ENCODE results near the gene THAP2. TPM values are rescaled to one million over a fixed set of nuclear protein-coding genes. Genes with fewer than 3 reads are reported as not detected.
"Not testable (repeated sequence)": the region's sequence is repeated elsewhere in the genome, so short reads cannot be mapped to it uniquely, and the experiment has no call there.

THAP2 gene
- total RNA-seq, 1 donor from 2014 or later = 10.8 TPM

DNA sequence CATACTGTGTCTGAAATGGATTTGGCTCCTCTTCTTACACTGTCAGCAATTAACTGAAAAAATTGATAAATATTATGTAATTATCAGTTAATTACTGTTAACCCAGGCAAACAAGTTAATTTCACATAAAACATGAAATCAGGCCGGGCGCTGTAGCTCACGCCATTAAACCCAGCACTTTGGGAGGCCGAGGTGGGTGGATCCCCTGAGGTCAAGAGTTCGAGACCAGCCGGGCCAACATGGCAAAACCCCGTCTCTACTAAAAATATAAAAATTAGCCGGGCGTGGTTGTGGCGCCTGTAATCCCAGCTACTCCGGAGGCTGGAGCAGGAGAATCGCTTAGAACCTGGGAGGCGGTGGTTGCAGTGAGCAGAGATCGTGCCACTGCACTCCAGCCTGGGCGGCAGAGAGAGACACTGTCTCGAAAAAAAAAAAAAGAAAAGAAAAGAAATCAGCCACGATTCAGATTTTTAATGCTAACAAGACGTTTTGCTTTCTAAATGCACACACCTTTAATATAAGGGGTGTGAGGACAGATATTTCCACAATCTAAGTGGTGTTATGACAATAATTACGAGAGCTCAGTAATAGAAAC lies 21.3 kb downstream of the THAP2 start:
- CTCF ChIA-PET = interaction anchor here (0.8 to 5.5 kb wide), 8 partner anchors 10 to 61 kb away, joined by 4 to 81 read pairs (median 6); partner anchors contain the start of genes THAP2 and ZFC3H1
- POLR2A ChIA-PET = interaction anchor here (0.9 to 8.1 kb wide), 10 partner anchors 9 to 154 kb away, joined by 3 to 232 read pairs (median 15); partner anchors contain the start of genes RAB21, TBC1D15, THAP2 and ZFC3H1
- H3K4me3 Mint-ChIP-seq = peak overlapping the region; percentile 93
- H3K4me1 Mint-ChIP-seq = peaks cover 50% of the 10 kb centered on the region
- no peak for DNase-seq
- TF ChIP-seq, protein P1, sequence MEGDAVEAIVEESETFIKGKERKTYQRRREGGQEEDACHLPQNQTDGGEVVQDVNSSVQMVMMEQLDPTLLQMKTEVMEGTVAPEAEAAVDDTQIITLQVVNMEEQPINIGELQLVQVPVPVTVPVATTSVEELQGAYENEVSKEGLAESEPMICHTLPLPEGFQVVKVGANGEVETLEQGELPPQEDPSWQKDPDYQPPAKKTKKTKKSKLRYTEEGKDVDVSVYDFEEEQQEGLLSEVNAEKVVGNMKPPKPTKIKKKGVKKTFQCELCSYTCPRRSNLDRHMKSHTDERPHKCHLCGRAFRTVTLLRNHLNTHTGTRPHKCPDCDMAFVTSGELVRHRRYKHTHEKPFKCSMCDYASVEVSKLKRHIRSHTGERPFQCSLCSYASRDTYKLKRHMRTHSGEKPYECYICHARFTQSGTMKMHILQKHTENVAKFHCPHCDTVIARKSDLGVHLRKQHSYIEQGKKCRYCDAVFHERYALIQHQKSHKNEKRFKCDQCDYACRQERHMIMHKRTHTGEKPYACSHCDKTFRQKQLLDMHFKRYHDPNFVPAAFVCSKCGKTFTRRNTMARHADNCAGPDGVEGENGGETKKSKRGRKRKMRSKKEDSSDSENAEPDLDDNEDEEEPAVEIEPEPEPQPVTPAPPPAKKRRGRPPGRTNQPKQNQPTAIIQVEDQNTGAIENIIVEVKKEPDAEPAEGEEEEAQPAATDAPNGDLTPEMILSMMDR (IDR thresholded peaks at IDR 0.05) = no peak
- peaks cover 14% of the 10 kb centered on the region for H3K36me3 Mint-ChIP-seq (ENCODE audit: low read depth)
- H3K9me3 Mint-ChIP-seq = no peaks in the 10 kb centered on the region
- no peaks in the 10 kb centered on the region for H3K27me3 Mint-ChIP-seq
- ATAC-seq (ENCODE audit: low read depth) = no peak
- intact Hi-C loops (cut with micrococcal nuclease) = no loop called here
- H3K27ac Mint-ChIP-seq = peak overlapping the region; percentile 92

DNA sequence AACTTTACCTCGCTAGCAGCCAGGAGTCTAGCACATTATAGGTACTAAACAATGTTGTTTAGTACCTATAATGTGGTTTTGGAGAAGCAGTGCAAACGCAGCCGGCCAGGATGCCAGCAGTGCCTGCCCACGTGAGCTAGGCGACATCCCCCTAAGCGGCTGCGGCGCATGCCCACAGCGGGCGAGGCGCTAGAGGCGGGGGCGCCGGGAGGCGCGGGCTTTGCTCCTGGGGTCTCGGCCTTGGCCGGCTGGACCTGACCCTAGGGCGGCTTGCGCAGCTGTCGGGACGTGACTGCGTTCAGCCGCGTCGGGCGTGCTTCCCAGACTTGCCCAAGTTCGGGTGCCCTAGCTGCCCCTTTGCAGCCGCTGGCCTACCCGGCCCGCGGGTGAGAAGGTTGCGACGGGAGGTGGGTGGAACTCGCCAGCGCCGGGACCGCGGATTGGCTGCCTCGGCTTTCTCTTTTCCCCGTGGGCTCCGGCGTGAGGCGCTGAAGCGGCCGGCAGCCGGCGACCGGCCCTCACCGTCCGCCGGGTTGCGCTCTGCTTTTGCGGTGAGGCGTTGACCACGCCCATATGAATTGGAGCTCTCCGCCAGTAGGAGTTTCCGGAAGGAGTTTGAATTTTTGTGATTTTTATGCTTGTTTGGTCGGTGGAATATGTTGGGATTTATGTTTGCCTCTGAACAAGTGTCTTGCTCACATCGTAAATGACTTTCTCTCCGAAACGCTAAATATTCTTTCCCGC lies 22.0 kb downstream of the THAP2 start, which contains the start of gene TMEM19:
TSS of gene TMEM19 (plus strand) at position 169 of the 744 bp plus-strand sequence. CDS start 599 bp downstream, outside the sequence.
- Mint-ChIP-seq H3K4me3 (peak within 1 kb of the TSS; percentile 93), H3K27ac (peak within 1 kb of the TSS; percentile 97), H3K4me1 (peaks cover 56% of the 10 kb centered on the region), H3K27me3 (no peaks in the 10 kb centered on the region), H3K9me3 (no peaks in the 10 kb centered on the region), H3K36me3 (ENCODE audit: low read depth) (peaks cover 18% of the 10 kb centered on the region)
- ATAC-seq (ENCODE audit: low read depth) (peak; percentile 87), DNase-seq (peak; percentile 87)
- TF ChIP-seq, protein P1 (IDR thresholded peaks at IDR 0.05) = no peak
- CTCF ChIA-PET = interaction anchor here (0.8 to 5.5 kb wide), 11 partner anchors 9 to 68 kb away, joined by 3 to 81 read pairs (median 6); partner anchors contain the start of genes RAB21, THAP2 and ZFC3H1
- POLR2A ChIA-PET = interaction anchor here (0.6 to 8.1 kb wide), 11 partner anchors 9 to 252 kb away, joined by 3 to 232 read pairs (median 9); partner anchors contain the start of genes RAB21, TBC1D15, THAP2 and ZFC3H1
- intact Hi-C loops (cut with micrococcal nuclease) = loop anchor here (1.0 kb wide), 6 partner anchors 8 to 153 kb away; partner anchors contain the start of genes RAB21, TBC1D15 and THAP2

DNA sequence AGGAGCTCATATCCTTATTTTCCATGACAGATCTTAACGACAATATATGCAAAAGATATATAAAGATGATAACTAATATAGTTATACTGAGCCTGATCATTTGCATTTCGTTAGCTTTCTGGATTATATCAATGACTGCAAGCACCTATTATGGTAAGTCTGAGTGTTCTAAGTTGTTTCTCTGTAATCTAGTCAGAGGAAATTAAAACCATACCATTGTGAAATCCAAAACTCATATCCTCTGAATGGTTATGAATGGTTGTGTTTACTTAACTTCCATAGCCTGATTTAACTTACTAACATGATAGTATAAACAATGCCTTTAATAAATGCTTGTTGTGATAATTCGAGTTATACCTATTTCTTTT lies 22.5 kb downstream of the THAP2 start:
- ATAC-seq (ENCODE audit: low read depth) (no peak), DNase-seq (no peak)
- Mint-ChIP-seq H3K9me3 (no peaks in the 10 kb centered on the region), H3K27me3 (no peaks in the 10 kb centered on the region), H3K27ac (peak overlapping the region; percentile 92), H3K36me3 (ENCODE audit: low read depth) (peaks cover 18% of the 10 kb centered on the region), H3K4me3 (peak overlapping the region; percentile 93), H3K4me1 (peaks cover 60% of the 10 kb centered on the region)
- ChIA-PET CTCF (interaction anchor here (0.8 to 5.5 kb wide), 8 partner anchors 9 to 68 kb away, joined by 3 to 81 read pairs (median 7); partner anchors contain the start of genes RAB21, THAP2 and ZFC3H1), POLR2A (interaction anchor here (0.9 to 8.1 kb wide), 8 partner anchors 8 to 153 kb away, joined by 4 to 232 read pairs (median 22); partner anchors contain the start of genes RAB21, TBC1D15, THAP2 and ZFC3H1)
- intact Hi-C loops (cut with micrococcal nuclease) = loop anchor here (1.0 kb wide), 6 partner anchors 8 to 153 kb away; partner anchors contain the start of genes RAB21, TBC1D15 and THAP2
- TF ChIP-seq, protein P1 (IDR thresholded peaks at IDR 0.05) = no peak

DNA sequence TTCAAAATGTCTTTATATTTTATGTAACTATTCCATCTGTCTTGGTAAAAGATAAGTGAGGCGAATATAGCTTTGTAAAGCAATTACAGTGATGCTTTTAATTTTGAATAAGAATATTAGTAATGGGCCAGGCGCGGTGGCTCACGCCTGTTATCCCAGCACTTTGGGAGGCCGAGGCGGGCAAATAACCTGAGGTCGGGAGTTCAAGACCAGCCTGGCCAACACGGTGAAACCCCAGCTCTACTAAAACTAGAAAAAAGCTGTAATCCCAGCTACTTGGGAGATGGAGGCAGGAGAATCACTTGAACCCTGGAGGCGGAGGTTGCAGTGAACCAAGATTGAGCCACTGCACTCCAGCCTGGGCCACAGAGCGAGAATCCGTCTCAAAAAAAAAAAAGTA lies 23.1 kb downstream of the THAP2 start:
- H3K4me1 Mint-ChIP-seq = peaks cover 65% of the 10 kb centered on the region
- H3K9me3 Mint-ChIP-seq; DNase-seq; H3K27me3 Mint-ChIP-seq; ATAC-seq (ENCODE audit: low read depth); intact Hi-C loops (cut with micrococcal nuclease): not testable (repeated sequence)
- H3K36me3 Mint-ChIP-seq (ENCODE audit: low read depth) = peaks cover 20% of the 10 kb centered on the region
- H3K4me3 Mint-ChIP-seq = peak overlapping the region; percentile 93
- H3K27ac Mint-ChIP-seq = peak overlapping the region; percentile 97
- ChIA-PET CTCF (interaction anchor here (1.2 to 5.5 kb wide), 6 partner anchors 8 to 67 kb away, joined by 5 to 81 read pairs (median 14); partner anchors contain the start of genes RAB21, THAP2 and ZFC3H1), POLR2A (interaction anchor here (0.8 to 8.1 kb wide), 8 partner anchors 9 to 152 kb away, joined by 3 to 232 read pairs (median 6); partner anchors contain the start of genes RAB21, TBC1D15, THAP2 and ZFC3H1)

DNA sequence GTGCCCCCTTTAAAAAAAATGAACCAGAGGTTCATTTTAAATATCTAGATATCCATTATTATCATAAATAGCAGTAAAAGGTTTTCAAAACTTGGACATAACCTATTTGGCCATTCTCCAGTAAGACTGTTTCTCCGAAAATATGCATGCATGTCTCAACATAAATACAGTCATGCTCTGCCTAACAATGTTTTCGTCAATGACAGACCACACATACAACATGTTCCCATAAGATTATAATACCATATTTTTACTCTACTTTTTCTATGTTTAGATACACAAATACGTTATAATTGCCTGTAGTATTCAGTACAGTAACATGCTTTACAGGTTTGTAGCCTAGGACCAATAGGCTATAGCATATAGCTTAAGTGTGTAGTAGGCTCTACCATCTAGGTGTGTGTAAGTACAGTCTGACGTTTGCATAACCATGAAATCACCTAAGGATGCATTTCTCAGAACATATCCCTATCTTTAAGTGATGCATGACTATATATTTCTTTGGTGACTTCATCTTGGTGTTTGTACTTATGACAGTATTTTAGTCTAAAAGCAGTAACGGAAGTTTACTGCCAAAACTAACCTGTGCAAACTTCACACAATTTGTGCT lies 25.0 kb downstream of the THAP2 start:
- no peaks in the 10 kb centered on the region for H3K9me3 Mint-ChIP-seq
- peak overlapping the region; percentile 97 for H3K27ac Mint-ChIP-seq
- TF ChIP-seq, protein P1 (IDR thresholded peaks at IDR 0.05) = no peak
- POLR2A ChIA-PET = interaction anchor here (5.5 to 8.1 kb wide), 2 partner anchors 26 to 66 kb away, joined by 72 to 232 read pairs; partner anchors contain the start of genes RAB21, THAP2 and ZFC3H1
- DNase-seq = no peak
- H3K4me1 Mint-ChIP-seq = peaks cover 79% of the 10 kb centered on the region
- peaks cover 20% of the 10 kb centered on the region for H3K36me3 Mint-ChIP-seq (ENCODE audit: low read depth)
- ATAC-seq (ENCODE audit: low read depth) = no peak
- no peaks in the 10 kb centered on the region for H3K27me3 Mint-ChIP-seq
- CTCF ChIA-PET = interaction anchor here (1.2 to 5.5 kb wide), 2 partner anchors 25 to 58 kb away, joined by 4 to 52 read pairs; partner anchors contain the start of genes THAP2 and ZFC3H1
- intact Hi-C loops (cut with micrococcal nuclease) = no loop called here
- H3K4me3 Mint-ChIP-seq = peak overlapping the region; percentile 93
